Left hindlimb (tissue), 1 donor: ENCODE measurements around the gene MYO9A.
"Not testable (repeated sequence)": the region's sequence is repeated elsewhere in the genome, so short reads cannot be mapped to it uniquely, and the experiment has no call there.

Source experiments
- DNase-seq: peaks from one replicate; pipeline ENCODE4 v3.0.0-alpha.2; 2018

The MYO9A gene

GRCh38 chr15:72034859-72035650, 82.9 kb downstream of the MYO9A start:
- no peak for DNase-seq

- no peak for DNase-seq
Measured at GRCh38 chr15:72034351-72034750, 83.6 kb downstream of the MYO9A start.

- DNase-seq, result no peak
Measured at GRCh38 chr15:72033711-72034110, 84.2 kb downstream of the MYO9A start.

- no peak for DNase-seq
Measured at GRCh38 chr15:72033285-72033684, 84.7 kb downstream of the MYO9A start.

- no peak for DNase-seq
Measured at GRCh38 chr15:72021604-72022003, 96.3 kb downstream of the MYO9A start.

- DNase-seq, result no peak
Measured at GRCh38 chr15:72020799-72021198, 97.2 kb downstream of the MYO9A start.

- not testable (repeated sequence) for DNase-seq
Measured at GRCh38 chr15:72014555-72014954, 103.4 kb downstream of the MYO9A start.

- no peak for DNase-seq
Measured at GRCh38 chr15:72013703-72014102, 104.2 kb downstream of the MYO9A start.

- DNase-seq, result no peak
Measured at GRCh38 chr15:72011302-72011942, 106.5 kb downstream of the MYO9A start.

- no peak for DNase-seq
Measured at GRCh38 chr15:72009222-72009621, 108.7 kb downstream of the MYO9A start.

GRCh38 chr15:72006382-72006781, 111.6 kb downstream of the MYO9A start:
- DNase-seq, result no peak

GRCh38 chr15:72005483-72005882, 112.5 kb downstream of the MYO9A start:
- DNase-seq, result no peak

GRCh38 chr15:71999807-72000206, 118.1 kb downstream of the MYO9A start:
- no peak for DNase-seq

GRCh38 chr15:71998717-71999116, 119.2 kb downstream of the MYO9A start:
- DNase-seq, result not testable (repeated sequence)

GRCh38 chr15:71997691-71998090, 120.3 kb downstream of the MYO9A start:
- no peak for DNase-seq

- no peak for DNase-seq
Measured at GRCh38 chr15:71975816-71976150, 142.2 kb downstream of the MYO9A start.

GRCh38 chr15:71974211-71974610, 143.7 kb downstream of the MYO9A start:
- no peak for DNase-seq

GRCh38 chr15:71973366-71973765, 144.6 kb downstream of the MYO9A start:
- no peak for DNase-seq

GRCh38 chr15:71971905-71972304, 146.0 kb downstream of the MYO9A start:
- no peak for DNase-seq

GRCh38 chr15:71970435-71970834, 147.5 kb downstream of the MYO9A start:
- DNase-seq, result no peak

- DNase-seq, result no peak
Measured at GRCh38 chr15:71962537-71962936, 155.4 kb downstream of the MYO9A start.

- DNase-seq, result no peak
Measured at GRCh38 chr15:71957026-71957425, 160.9 kb downstream of the MYO9A start.

GRCh38 chr15:71951134-71951533, 166.8 kb downstream of the MYO9A start:
- DNase-seq, result no peak

GRCh38 chr15:71945012-71945411, 172.9 kb downstream of the MYO9A start:
- no peak for DNase-seq

- no peak for DNase-seq
Measured at GRCh38 chr15:71943806-71944205, 174.1 kb downstream of the MYO9A start.
